CD1c-positive myeloid dendritic cell (primary cell): ENCODE data around the gene PMP22.

Experiments
- DNase-seq: peaks from one replicate; pipeline ENCODE4 v3.0.0-alpha.2; 2016; ENCODE audit errors: extremely low spot score

The PMP22 gene

DNA sequence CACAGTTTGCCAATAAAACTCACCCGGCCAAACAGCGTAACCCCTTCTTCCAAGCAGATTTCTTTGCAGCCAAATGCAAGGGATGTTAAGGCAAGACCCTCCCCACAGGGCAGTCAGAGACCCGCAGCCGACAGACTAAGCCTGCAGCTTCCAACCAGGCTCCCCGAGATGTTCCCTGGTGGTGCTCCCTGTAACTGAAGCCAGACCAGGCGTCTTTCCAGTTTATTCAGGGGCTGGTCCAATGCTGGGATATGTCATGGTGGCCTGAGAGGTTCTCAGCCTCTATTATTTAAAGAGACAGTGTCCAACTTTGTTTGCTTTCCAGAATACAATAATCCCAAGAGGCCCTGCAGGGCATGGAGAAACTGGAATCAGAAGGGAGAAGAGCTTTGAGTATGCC, at the start of gene PMP22:
PMP22 (minus strand) TSS at position 196 of the 400 bp plus-strand sequence. CDS start 4,599 bp downstream, outside the sequence.
- no peak for DNase-seq

DNA sequence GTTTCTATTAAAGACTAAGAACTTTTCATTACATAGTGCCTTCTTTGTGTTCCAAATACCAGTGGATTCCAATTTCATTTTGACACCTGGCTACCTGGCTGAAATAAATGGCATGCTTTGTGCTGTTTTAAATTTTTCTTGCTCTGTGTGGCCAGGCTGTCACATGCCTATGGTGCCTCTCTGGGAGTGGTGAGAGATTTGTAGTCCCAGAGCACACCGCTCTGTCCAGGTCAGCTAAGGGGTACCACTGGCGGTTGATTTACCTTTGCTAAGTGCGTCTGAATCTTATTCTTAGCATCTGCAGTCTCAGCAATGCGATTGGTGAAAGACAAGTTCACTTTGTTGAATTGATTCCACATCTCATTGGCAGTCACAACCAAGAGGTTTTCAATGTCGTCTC, 46.9 kb upstream of the PMP22 start:
- DNase-seq = no peak

DNA sequence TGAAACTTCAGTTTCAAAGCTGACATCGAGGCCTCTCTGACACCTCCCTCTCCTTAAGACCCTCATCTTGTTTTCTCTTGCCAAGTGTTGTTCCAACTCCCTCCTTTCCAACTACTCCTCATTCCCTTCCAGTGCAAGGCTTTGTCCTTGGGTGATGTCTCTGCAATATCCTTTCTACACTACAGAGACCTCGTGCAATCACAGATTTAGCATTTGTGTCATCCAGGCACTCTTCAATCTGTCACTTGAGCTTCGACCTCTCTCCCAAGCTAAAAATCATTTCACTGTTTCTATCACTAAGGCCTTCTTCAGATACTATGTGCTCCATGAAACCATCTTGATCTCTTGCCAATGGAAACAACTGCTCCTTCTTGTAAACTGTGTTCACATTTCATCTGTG, 44.7 kb upstream of the PMP22 start:
- DNase-seq = no peak

DNA sequence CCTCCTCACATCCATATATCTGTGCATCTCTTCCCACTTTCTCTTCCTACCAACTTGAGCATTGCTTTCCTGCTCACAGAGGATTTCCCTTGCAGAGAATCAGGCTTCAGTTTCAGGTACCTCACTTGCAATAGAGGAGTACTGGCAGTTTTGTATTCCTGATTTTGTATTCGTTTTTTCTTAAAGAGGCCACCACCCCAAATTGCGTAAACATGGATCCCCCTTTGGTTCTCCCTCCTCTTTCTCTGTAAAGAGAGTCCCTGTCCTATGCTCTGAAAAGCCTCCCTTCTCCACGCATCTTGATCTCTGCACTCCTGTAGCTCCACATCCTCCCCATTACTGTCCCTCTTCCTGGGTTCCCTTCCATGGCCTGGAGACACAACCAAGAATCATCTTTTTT, 44.1 kb upstream of the PMP22 start:
- DNase-seq = no peak

GRCh38 chr17:15308758-15309157, 43.6 kb upstream of the PMP22 start:
- no peak for DNase-seq

DNA sequence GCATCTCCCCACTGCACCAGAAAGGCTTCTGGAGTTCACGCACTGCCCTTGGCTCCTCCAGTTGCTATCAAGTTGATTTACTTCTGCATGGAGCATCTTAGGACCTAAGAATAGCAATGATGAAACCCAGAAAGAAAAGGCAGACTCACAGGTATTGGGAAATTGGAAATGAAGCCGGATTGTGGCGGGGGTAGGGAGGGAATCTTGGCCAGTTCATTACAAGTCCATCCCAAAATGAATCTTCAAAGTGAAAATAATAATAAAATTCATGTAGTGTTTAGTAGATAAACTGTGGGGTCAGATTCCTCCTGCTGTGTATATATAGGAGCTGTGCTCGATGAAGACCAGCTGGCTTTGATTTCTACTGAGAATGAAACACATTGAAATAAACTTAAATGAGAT, 42.6 kb upstream of the PMP22 start:
- no peak for DNase-seq

DNA sequence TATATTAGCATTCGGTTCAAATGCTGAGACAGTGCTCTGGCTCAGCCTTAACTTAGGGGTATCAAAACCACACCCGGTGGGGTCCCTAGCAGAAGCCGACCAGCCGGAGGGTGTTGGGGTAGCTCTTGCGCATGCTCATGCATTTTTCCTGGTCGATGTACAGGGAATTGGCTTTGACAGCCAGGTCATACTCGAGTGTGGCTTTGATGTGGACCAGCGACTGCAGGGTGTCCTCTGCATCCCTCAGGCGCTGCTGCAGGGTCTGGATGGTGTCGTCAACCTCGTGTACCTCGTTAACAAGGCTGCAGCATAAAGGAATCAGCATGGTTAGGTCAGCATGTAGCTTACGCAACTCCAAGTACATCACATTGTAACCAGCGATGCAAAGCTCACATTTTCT, 38.7 kb upstream of the PMP22 start:
- DNase-seq = no peak

DNA sequence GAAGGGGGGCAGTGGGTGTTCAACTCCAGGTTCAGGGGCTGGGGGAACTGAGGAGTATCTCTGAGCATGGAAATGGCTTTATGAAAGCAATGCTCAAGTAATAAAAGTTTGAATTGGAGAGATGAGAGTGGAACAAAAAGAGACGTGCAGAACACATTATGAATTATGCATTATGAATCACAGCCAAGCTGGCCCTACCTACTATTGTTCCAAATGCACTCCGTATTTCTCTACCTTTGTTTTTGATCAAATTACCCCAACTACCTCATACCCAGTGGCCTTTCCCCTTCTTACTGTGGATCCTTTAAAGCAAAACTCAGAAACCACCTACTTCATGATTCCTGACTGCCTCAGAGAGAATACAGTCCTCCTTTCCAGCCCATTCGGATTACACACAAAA, 38.1 kb upstream of the PMP22 start:
- no peak for DNase-seq

DNA sequence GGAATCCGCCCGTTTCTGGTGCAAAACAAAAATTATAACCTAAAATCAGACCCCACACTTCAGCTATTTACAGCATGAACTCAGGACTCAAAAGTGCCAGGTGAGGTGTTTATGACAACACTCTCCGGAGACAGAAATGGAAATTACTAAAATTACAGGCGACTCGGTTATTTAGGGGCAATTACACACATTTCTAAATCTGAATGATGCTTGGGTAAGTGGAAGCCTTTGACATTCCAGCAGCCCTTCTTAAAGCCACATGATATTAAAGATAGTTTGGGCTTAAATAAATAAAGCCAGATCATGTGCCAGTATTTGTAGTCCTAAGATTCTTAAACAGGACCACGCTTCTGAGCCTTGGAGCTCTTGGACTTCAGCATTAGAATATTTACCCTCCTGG, 36.7 kb upstream of the PMP22 start:
- DNase-seq = no peak

GRCh38 chr17:15298176-15298575, 33.0 kb upstream of the PMP22 start:
- no peak for DNase-seq

DNA sequence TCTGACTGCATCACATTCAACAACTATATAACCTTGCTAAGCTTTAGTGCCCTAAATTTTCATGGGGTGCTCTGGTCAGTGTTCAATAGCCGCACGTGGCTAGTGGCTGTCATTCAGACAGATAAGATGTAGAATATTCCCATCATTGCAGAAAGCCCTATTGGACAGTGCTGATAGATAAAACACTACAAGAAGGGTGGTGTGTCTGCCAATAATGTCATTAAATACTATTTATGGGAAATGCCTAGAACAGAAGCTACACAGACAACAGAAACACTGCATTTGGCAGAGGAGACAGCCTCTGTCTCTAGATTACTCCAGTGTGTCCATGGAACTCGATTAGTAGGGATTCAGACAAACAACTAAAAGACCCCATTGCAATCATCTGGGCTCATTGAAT, 28.4 kb upstream of the PMP22 start:
- DNase-seq = no peak

- DNase-seq = no peak
Measured at GRCh38 chr17:15291674-15292361, 26.7 kb upstream of the PMP22 start.

- DNase-seq = no peak
Measured at GRCh38 chr17:15290605-15291004, 25.5 kb upstream of the PMP22 start.

- DNase-seq = no peak
Measured at GRCh38 chr17:15289285-15290183, 24.4 kb upstream of the PMP22 start.

GRCh38 chr17:15288859-15289258, 23.7 kb upstream of the PMP22 start:
- DNase-seq = no peak

- no peak for DNase-seq
Measured at GRCh38 chr17:15287538-15288267, 22.6 kb upstream of the PMP22 start.

DNA sequence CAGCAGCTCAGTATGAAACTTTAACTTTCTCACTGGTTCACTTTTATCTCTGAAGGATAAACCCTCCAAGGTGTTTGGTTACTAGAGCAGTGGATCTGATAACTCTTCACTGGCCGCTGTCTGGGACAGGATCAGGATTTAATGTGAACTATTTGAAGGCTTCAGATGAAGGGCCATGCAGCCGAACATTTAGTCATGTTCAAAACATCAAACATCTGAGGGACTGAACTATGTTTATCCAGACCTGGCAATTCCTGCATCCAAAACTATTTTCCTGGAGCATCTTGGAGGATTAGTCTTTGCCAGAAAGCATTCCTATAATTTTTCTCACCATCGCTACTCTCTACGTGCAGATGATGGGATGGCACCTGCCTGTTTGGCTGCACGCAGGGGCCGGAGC, 20.3 kb upstream of the PMP22 start:
- DNase-seq = no peak

DNA sequence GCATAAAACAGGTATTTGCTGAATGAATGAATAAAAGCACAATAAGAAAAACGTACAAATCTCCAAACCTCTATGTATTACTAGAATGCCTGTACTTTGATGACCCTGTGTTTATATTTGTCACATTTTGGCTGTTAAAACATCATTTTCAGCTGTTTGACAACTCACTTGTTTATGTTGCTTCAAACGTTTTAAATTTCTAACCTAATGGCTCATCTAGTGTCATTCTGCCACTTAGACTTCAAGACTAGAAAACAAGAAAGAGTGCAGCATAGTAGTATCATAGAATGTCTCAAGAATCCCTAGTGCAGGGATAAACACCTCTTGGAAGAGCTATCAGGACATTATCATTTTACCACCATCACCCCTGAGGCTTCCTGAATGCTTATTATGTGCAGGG, 19.4 kb upstream of the PMP22 start:
- no peak for DNase-seq

GRCh38 chr17:15284107-15284506, 19.0 kb upstream of the PMP22 start:
- DNase-seq = no peak

DNA sequence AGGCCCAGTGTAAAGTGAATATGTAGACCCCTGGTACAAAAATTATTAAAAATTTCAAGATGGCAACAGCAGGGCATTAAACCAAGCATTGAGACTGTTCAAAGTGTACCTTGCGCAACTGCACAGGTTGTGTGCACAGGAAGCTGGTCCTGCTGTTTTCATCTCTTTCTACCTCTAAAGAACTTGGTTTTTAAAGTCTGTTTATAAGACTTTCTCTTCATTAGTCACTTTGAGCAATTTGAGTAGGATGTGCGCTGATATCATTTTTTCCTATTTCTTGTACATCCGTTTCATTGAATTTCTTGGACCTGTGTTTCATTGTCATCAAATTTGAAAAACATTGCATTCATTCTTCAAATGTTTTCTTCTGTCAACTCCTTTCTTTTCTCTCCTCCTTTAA, 16.8 kb upstream of the PMP22 start:
- DNase-seq = no peak

DNA sequence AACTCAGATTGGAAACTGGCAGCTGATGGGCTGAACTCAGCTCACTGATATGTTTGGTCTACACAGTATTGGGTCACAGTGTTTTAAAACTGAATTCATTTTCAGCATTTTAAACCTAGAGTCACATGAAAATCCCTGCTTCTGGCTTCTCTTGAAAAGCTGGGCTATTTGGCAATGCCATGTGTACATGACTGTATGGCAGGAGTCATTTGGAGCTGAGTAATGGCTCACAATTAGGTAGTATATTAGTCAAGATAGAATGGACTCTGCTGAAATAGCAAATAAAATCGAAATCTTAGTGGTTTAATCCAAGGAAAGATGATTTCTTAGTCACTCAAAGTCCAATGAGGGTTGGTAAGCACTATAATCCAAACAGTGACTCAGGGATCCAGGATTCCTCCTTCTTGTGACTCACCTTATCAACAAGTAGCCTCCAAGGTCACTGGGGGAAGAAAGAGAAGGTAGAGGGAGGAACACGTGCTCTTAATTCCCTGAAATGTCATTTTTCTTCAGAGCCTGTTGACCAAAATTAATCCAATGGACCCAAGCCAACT, 13.9 kb upstream of the PMP22 start:
- DNase-seq = no peak

DNA sequence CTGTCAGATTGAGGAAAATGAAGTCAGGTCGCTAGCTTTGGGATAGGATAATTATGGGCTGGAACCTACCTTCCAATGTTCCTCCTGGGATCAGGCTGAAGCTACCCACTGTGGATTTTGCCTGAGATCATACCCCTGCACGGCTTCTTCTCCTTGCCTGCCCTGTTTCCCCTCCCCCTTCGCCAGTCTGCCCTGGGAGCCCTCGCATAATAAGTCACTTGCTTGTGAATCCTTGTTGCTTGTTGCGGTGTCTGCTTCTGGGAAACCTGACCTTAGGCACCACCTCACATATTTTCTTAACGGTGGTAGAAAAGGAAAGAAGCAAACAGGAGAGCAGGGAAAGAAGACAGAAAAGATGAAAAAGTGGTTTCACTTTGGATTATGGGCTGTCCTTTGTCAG, 13.3 kb upstream of the PMP22 start:
- DNase-seq = no peak
